WERI-Rb-1 (cell line): ENCODE results near the gene FAM163B.

Experiments used
- DNase-seq: peaks from one replicate; pipeline ENCODE4 v3.0.0-alpha.2; 2020
- H3K27ac ChIP-seq: fragments of 250-450 bp; sonication (Bioruptor Pico); 2 replicates; pipeline ENCODE4 v1.5.1; 2020; ENCODE audit warnings: mild to moderate bottlenecking, moderate library complexity
- H3K27me3 ChIP-seq: fragments of 250-450 bp; sonication (Bioruptor Pico); 2 replicates; pipeline ENCODE4 v1.5.1; 2021; ENCODE audit warnings: mild to moderate bottlenecking, low read depth, moderate library complexity; ENCODE audit not compliant: insufficient read depth, severe bottlenecking
- H3K36me3 ChIP-seq: fragments of 250-450 bp; sonication (Bioruptor Pico); 2 replicates; pipeline ENCODE4 v1.5.1; 2020; ENCODE audit warnings: mild to moderate bottlenecking, moderate library complexity
- H3K4me3 ChIP-seq: 2 replicates; pipeline ENCODE4 v1.5.1; 2011; ENCODE audit warnings: low read depth, mild to moderate bottlenecking, control low read depth, low read length
- H3K9me3 ChIP-seq: fragments of 250-450 bp; sonication (Bioruptor Pico); 2 replicates; pipeline ENCODE4 v1.5.1; 2021; ENCODE audit warnings: mild to moderate bottlenecking, moderate library complexity; ENCODE audit not compliant: severe bottlenecking
- TF ChIP-seq, protein P1 (sequence below): IDR thresholded peaks from 2 replicates; pipeline ENCODE4 v1.5.1; 2011; ENCODE audit warnings: low read depth, mild to moderate bottlenecking, control low read depth, inconsistent platforms, low read length

FAM163B gene

DNA sequence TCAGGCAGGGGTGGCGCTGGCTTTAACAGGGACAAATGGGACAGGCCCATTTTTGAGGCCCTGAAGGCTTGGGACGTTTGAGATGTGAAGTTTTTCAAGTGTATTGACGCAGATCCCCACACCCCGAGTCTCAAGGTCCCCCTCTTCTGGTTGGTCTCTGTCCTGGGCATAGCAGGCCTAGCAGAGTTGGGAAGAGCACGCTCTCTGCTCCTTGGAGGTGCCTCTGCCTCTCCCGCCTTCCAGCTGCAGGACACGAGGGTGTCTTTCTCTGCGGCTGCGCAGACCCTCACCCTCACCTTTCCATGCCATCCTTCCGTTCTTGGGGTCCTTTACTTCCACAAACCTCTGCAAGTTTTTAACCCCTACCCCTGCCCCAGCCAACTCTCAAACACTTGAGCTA, 56.1 kb downstream of the FAM163B start:
- H3K27me3 ChIP-seq = no peaks in the 10 kb centered on the region
- no peaks in the 10 kb centered on the region for H3K9me3 ChIP-seq
- DNase-seq = no peak
- H3K27ac ChIP-seq = no peak overlapping the region
- TF ChIP-seq, protein P1, sequence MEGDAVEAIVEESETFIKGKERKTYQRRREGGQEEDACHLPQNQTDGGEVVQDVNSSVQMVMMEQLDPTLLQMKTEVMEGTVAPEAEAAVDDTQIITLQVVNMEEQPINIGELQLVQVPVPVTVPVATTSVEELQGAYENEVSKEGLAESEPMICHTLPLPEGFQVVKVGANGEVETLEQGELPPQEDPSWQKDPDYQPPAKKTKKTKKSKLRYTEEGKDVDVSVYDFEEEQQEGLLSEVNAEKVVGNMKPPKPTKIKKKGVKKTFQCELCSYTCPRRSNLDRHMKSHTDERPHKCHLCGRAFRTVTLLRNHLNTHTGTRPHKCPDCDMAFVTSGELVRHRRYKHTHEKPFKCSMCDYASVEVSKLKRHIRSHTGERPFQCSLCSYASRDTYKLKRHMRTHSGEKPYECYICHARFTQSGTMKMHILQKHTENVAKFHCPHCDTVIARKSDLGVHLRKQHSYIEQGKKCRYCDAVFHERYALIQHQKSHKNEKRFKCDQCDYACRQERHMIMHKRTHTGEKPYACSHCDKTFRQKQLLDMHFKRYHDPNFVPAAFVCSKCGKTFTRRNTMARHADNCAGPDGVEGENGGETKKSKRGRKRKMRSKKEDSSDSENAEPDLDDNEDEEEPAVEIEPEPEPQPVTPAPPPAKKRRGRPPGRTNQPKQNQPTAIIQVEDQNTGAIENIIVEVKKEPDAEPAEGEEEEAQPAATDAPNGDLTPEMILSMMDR = no peak
- no peaks in the 10 kb centered on the region for H3K36me3 ChIP-seq
- H3K4me3 ChIP-seq = no peak overlapping the region

DNA sequence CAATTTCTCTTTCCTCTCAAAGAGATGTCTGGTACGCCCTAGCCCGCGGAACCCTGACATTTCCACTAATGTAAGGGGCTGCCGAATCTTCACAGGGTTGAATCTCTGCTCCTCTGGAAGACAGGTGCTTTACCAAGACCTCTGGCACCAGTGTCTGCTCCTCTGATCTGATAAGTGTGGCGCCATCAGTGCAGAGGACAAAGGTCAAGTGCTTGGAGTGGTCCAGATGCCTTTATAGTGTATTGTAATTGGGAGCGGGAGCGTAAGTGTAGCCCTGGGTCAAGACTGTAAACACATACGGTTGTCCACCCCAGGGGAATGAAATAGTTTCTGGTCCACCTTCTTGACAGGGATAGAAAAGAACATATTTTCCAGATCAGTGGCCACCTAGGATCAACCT, 57.0 kb downstream of the FAM163B start:
- TF ChIP-seq, protein P1 = no peak
- no peaks in the 10 kb centered on the region for H3K27me3 ChIP-seq
- H3K36me3 ChIP-seq = no peaks in the 10 kb centered on the region
- no peak overlapping the region for H3K27ac ChIP-seq
- H3K9me3 ChIP-seq = no peaks in the 10 kb centered on the region
- no peak overlapping the region for H3K4me3 ChIP-seq
- DNase-seq = no peak

DNA sequence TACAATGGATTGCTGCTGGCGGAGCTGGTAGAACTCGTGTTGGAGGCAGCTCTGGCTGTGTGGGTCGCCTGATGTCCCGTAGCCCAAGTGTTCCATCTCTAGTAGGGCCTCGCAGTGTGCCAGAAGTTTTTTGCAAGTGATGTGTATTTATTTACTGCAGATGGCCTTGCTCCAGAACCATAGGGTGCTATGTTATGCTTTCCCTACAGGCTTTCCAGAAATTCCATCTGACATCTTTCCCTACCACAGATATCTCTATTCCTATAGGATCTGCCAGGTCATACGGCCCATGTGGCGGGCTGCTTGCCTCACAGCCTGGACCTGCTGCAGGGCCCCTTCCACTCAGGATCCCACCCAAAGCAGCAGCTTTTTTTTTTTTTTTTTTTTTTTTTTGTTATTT, 57.7 kb downstream of the FAM163B start:
- no peaks in the 10 kb centered on the region for H3K27me3 ChIP-seq
- TF ChIP-seq, protein P1 = no peak
- no peaks in the 10 kb centered on the region for H3K9me3 ChIP-seq
- no peaks in the 10 kb centered on the region for H3K36me3 ChIP-seq
- DNase-seq = no peak
- H3K27ac ChIP-seq = no peak overlapping the region
- no peak overlapping the region for H3K4me3 ChIP-seq

DNA sequence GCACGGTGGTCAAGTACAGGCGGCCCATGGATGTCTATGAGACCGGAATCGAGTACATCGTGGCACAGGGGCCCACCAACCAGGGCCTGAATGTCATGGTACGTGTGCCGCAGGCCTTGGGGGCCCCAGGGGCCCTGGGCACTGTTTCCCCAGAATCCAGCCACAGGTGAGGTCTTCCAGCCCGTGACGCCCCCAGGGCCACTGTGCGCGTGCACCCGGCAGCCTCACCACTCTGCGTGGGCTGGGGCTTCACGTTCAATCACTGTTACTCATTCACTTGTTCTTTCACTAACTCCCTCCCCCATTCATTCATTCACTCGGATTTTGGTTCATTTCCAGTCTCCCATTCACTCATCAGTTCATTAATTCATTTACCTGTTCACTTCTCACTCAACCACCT, 62.1 kb downstream of the FAM163B start:
- no peak for DNase-seq
- TF ChIP-seq, protein P1 = no peak
- Histone ChIP-seq H3K27me3 (no peaks in the 10 kb centered on the region), H3K4me3 (no peak overlapping the region), H3K27ac (no peak overlapping the region), H3K9me3 (no peaks in the 10 kb centered on the region), H3K36me3 (no peaks in the 10 kb centered on the region)

DNA sequence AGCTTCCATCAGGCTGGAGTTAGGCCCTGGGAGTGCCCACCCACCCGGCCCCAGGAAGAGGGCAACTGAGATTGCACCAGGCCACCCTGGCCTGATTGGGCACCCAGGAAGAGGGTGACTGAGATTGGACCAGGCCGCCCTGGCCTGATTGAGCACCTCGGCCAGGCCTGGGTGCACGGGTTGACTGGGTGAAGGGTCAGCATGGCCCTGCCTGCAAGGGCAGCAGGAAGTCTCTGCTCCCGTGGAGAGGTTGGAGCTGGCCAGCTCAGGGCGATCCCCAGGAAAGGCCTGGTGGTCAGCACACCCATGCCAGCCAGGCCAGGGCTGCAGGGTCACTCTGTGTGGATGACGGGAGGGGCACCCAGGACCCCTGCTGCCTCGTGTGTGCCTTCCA, 62.9 kb downstream of the FAM163B start:
- H3K4me3 ChIP-seq = no peak overlapping the region
- TF ChIP-seq, protein P1 = no peak
- H3K36me3 ChIP-seq = no peaks in the 10 kb centered on the region
- H3K27me3 ChIP-seq = no peaks in the 10 kb centered on the region
- H3K9me3 ChIP-seq = no peaks in the 10 kb centered on the region
- no peak for DNase-seq
- no peak overlapping the region for H3K27ac ChIP-seq

DNA sequence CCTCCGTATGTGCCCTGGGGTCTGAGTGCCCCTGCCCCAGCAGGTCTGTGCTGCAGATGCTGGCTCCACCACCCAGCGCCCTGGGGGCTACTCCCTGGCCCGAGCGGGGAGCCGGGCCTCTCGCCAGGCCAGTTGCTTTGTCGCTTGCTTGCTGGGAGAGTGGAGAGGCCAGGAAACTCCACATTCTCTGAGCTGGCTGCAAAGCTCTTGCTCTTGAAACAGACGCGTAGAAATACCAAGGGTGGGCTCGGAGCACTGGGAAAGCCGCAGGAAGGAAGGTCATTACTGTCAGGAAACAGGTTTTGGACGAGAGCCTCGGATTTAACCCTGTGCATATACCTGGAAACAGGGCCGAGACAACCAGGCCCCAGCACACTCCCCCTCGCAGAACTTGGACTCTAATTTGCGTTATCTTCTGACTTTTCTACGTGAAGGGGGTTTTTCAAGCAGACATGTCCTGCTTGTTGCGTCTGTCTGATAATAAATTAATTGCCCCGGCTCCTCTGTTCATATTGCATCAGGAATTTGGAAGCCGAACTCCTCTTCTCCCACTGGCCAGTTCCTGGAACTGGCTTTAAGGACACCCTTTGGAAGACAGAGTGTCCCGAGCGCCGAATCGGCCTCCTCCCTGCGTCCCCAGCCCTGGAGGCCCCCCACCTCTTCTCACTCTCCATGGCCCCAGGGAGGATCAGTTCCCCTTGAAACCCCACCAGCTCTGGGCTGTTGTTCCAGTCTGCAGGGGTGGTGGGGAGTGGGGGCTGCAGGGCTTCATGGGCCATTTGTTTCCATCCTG, 63.5 kb downstream of the FAM163B start:
- Histone ChIP-seq H3K27me3 (no peaks in the 10 kb centered on the region), H3K4me3 (no peak overlapping the region), H3K9me3 (no peaks in the 10 kb centered on the region), H3K27ac (no peak overlapping the region), H3K36me3 (no peaks in the 10 kb centered on the region)
- TF ChIP-seq, protein P1 = no peak
- DNase-seq = no peak
